Stimulated activated CD8-positive, alpha-beta memory T cell treated with anti-CD3 and anti-CD28 coated beads, Interleukin-2, amount 100 ng/mL, for 1 hour (primary cell): Measurements from ENCODE around the gene NDUFS7.

ENCODE experiments used
- DNase-seq, 2 donors: peaks; one replicate each; pipeline ENCODE4 v3.0.0-alpha.2; 2020; ENCODE audit warnings: low read depth in 2 of 2

The NDUFS7 gene

GRCh38 chr19:1384478-1385110, 887 bp downstream of the NDUFS7 start:
- DNase-seq: no peak

GRCh38 chr19:1385816-1386215, 2.1 kb downstream of the NDUFS7 start:
- no peak for DNase-seq

GRCh38 chr19:1386945-1387683, 3.4 kb downstream of the NDUFS7 start:
- DNase-seq: no peak

- no peak for DNase-seq
Measured at GRCh38 chr19:1387684-1388636, 4.3 kb downstream of the NDUFS7 start.

GRCh38 chr19:1388637-1389026, 4.9 kb downstream of the NDUFS7 start:
- no peak for DNase-seq

GRCh38 chr19:1389033-1389940, 5.6 kb downstream of the NDUFS7 start:
- no peak for DNase-seq

- DNase-seq: no peak
Measured at GRCh38 chr19:1390890-1391423, 7.2 kb downstream of the NDUFS7 start.

GRCh38 chr19:1392407-1392806, 8.7 kb downstream of the NDUFS7 start:
- DNase-seq: no peak

GRCh38 chr19:1392939-1393530, 9.3 kb downstream of the NDUFS7 start:
- DNase-seq: no peak

- DNase-seq: no peak
Measured at GRCh38 chr19:1393841-1394240, 10.1 kb downstream of the NDUFS7 start.

- DNase-seq: no peak
Measured at GRCh38 chr19:1394252-1395193, 10.8 kb downstream of the NDUFS7 start.

GRCh38 chr19:1395194-1396018, 11.7 kb downstream of the NDUFS7 start:
- no peak for DNase-seq

- no peak for DNase-seq
Measured at GRCh38 chr19:1396019-1396767, 12.5 kb downstream of the NDUFS7 start.

GRCh38 chr19:1396768-1397679, 13.3 kb downstream of the NDUFS7 start:
- DNase-seq: no peak

- DNase-seq: no peak
Measured at GRCh38 chr19:1397838-1398237, 14.1 kb downstream of the NDUFS7 start.

GRCh38 chr19:1399079-1399478, 15.4 kb downstream of the NDUFS7 start:
- DNase-seq: no peak

- no peak for DNase-seq
Measured at GRCh38 chr19:1399745-1400144, 16.0 kb downstream of the NDUFS7 start.
